RWPE1 (cell line): Measurements from ENCODE around the gene DMWD.

Experiments used
- CTCF ChIA-PET: fragments of 350-600 bp; sonication (Branson Sonifier 250); formaldehyde crosslinking; extraction: SDS; loops from one replicate; lab custom pipeline; 2021; lab: Yijun Ruan, JAX
- POLR2A ChIA-PET: fragments of 400-600 bp; formaldehyde crosslinking; extraction: SDS; loops from one replicate; lab custom pipeline; 2020; ENCODE audit warnings: antibody characterized with exemption; ENCODE audit not compliant: low non-redundant PET; lab: Yijun Ruan, JAX
- DNase-seq: peaks from one replicate; pipeline ENCODE4 v3.0.0; 2012; ENCODE audit warnings: low spot score
- H3K27ac ChIP-seq: fragments of 450-650 bp; 2 replicates; pipeline ENCODE4 v1.5.1; 2017
- CTCF ChIP-seq: fragments of 450-650 bp; conservative IDR thresholded peaks from 2 replicates; pipeline ENCODE4 v1.5.1; 2017; ENCODE audit warnings: low read depth, mild to moderate bottlenecking

The DMWD gene

GRCh38 chr19:45780146-45780447, 12.5 kb downstream of the DMWD start:
- CTCF ChIA-PET = interaction anchor here (0.9 kb wide), 1 partner anchor 9 kb away, joined by 3 read pairs; no protein-coding TSS in a partner anchor
- POLR2A ChIA-PET = no interaction called here
- TF ChIP-seq CTCF = no peak
- H3K27ac ChIP-seq = peak overlapping the region; percentile 98
- DNase-seq = no peak

GRCh38 chr19:45779231-45780145, 13.2 kb downstream of the DMWD start:
- DNase-seq = peak; percentile 91
- TF ChIP-seq CTCF = peak; percentile 93
- CTCF ChIA-PET = interaction anchor here (0.6 to 1.7 kb wide), 5 partner anchors 9 to 1251 kb away, joined by 3 to 25 read pairs (median 3); no protein-coding TSS in a partner anchor
- POLR2A ChIA-PET = interaction anchor here (1.3 kb wide), 1 partner anchor 10 kb away, joined by 3 read pairs; the partner anchor contains the start of gene SIX5
- H3K27ac ChIP-seq = peak overlapping the region; percentile 98

- ChIA-PET CTCF (interaction anchor here (1.7 kb wide), 1 partner anchor 8 kb away, joined by 25 read pairs; no protein-coding TSS in a partner anchor), POLR2A (interaction anchor here (1.0 kb wide), 1 partner anchor 8 kb away, joined by 3 read pairs; no protein-coding TSS in a partner anchor)
- H3K27ac ChIP-seq = peak overlapping the region; percentile 98
- DNase-seq = no peak
- no peak for TF ChIP-seq CTCF
Observed at GRCh38 chr19:45778010-45778661, 14.5 kb downstream of the DMWD start.

- H3K27ac ChIP-seq = peak overlapping the region; percentile 98
- POLR2A ChIA-PET = no interaction called here
- CTCF ChIA-PET = no interaction called here
- TF ChIP-seq CTCF = no peak
- DNase-seq = no peak
Observed at GRCh38 chr19:45777395-45777961, 15.2 kb downstream of the DMWD start.

GRCh38 chr19:45774765-45775164, 17.9 kb downstream of the DMWD start:
- POLR2A ChIA-PET = no interaction called here
- peak overlapping the region; percentile 45 for H3K27ac ChIP-seq
- TF ChIP-seq CTCF = no peak
- CTCF ChIA-PET = interaction anchor here (0.6 kb wide), 1 partner anchor 24 kb away, joined by 3 read pairs; no protein-coding TSS in a partner anchor
- DNase-seq = no peak

- POLR2A ChIA-PET = no interaction called here
- DNase-seq = no peak
- CTCF ChIA-PET = interaction anchor here (0.7 kb wide), 1 partner anchor 28 kb away, joined by 5 read pairs; no protein-coding TSS in a partner anchor
- peak overlapping the region; percentile 98 for H3K27ac ChIP-seq
- TF ChIP-seq CTCF = no peak
Observed at GRCh38 chr19:45773384-45773783, 19.3 kb downstream of the DMWD start.
